ENCODE data around the gene ENTREP3. TPM values are rescaled to one million over a fixed set of nuclear protein-coding genes. Genes with fewer than 3 reads are reported as not detected.

Gene ENTREP3
- total RNA-seq, 1 experiment from 2014 or later = 11.4 TPM

DNA sequence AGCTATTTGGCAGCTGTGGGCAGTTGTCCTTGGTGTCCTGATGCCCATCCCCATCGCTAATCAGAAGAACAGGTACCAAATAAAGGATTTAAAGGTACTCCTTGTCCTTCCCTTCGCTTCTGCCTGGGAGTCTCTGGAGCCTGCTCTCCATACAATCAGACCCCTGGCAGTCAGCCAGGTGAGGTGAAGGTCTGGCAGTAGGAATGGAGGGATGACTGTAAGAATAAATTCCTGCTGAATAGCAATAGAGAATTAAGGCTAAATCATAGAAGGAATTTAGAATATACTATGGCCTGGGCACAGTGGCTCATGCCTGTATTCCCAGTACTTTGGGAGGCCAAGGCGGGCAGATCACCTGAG is 56.8 kb downstream of the ENTREP3 start:
- DNase-seq (ENCODE audit: low spot score) = no peak

GRCh38 chr1:155197901-155198546 is 57.3 kb downstream of the ENTREP3 start:
- DNase-seq (ENCODE audit: low spot score) = no peak

Other genes starting within 250 kb of the ENTREP3 start
- gene DCST2, start 221.7 kb downstream of the ENTREP3 start, total RNA-seq (2014; rRNA removed; shearing (Covaris generic)) = 0.90 TPM in 1 of 2 replicates, not detected in the other
- not detected in 2 replicates for gene DCST1, start 221.7 kb downstream of the ENTREP3 start, total RNA-seq (2014; rRNA removed; shearing (Covaris generic))
- 144 and 154 TPM in 2 replicates for gene ADAM15, start 204.2 kb downstream of the ENTREP3 start, total RNA-seq (2014; rRNA removed; shearing (Covaris generic))
- gene EFNA4, start 191.7 kb downstream of the ENTREP3 start, total RNA-seq (2014; rRNA removed; shearing (Covaris generic)) = 20.3 and 21.7 TPM in 2 replicates
- gene EFNA3, start 176.6 kb downstream of the ENTREP3 start, total RNA-seq (2014; rRNA removed; shearing (Covaris generic)) = 1.5 and 2.5 TPM in 2 replicates
- 17.0 and 17.9 TPM in 2 replicates for gene EFNA1, start 127.6 kb downstream of the ENTREP3 start, total RNA-seq (2014; rRNA removed; shearing (Covaris generic))
- gene SLC50A1, start 119.6 kb downstream of the ENTREP3 start, total RNA-seq (2014; rRNA removed; shearing (Covaris generic)) = 30.4 and 39.8 TPM in 2 replicates
- gene DPM3, start 115.0 kb downstream of the ENTREP3 start, total RNA-seq (2014; rRNA removed; shearing (Covaris generic)) = 37.4 and 116 TPM in 2 replicates
- gene KRTCAP2, start 82.2 kb downstream of the ENTREP3 start, total RNA-seq (2014; rRNA removed; shearing (Covaris generic)) = 122 and 126 TPM in 2 replicates
- gene TRIM46, start 81.6 kb downstream of the ENTREP3 start, total RNA-seq (2014; rRNA removed; shearing (Covaris generic)) = 1.1 and 3.4 TPM in 2 replicates
- gene THBS3, start 47.6 kb downstream of the ENTREP3 start, total RNA-seq (2014; rRNA removed; shearing (Covaris generic)) = 11.3 and 24.6 TPM in 2 replicates
- gene MTX1, start 46.8 kb downstream of the ENTREP3 start, total RNA-seq (2014; rRNA removed; shearing (Covaris generic)) = 85.8 and 110 TPM in 2 replicates
- 136 and 169 TPM in 2 replicates for gene SCAMP3, start 6.9 kb upstream of the ENTREP3 start, total RNA-seq (2014; rRNA removed; shearing (Covaris generic))
- 13.9 and 21.6 TPM in 2 replicates for gene CLK2, start 18.0 kb upstream of the ENTREP3 start, total RNA-seq (2014; rRNA removed; shearing (Covaris generic))
- 0.98 and 1.0 TPM in 2 replicates for gene HCN3, start 22.0 kb upstream of the ENTREP3 start, total RNA-seq (2014; rRNA removed; shearing (Covaris generic))
- not detected in 2 replicates for gene PKLR, start 46.0 kb upstream of the ENTREP3 start, total RNA-seq (2014; rRNA removed; shearing (Covaris generic))
- 304 and 375 TPM in 2 replicates for gene FDPS, start 53.4 kb upstream of the ENTREP3 start, total RNA-seq (2014; rRNA removed; shearing (Covaris generic))
- gene RUSC1, start 65.4 kb upstream of the ENTREP3 start, total RNA-seq (2014; rRNA removed; shearing (Covaris generic)) = 47.0 and 48.2 TPM in 2 replicates

All from A172 (cell line).